HEK293 (cell line): ENCODE data around the gene NAMPT.

Experiments used
- CTCF ChIA-PET: fragments of 350-600 bp; formaldehyde crosslinking; extraction: SDS; loops from one replicate; lab custom pipeline; 2021; ENCODE audit warnings: antibody characterized with exemption; lab: Yijun Ruan, JAX
- POLR2A ChIA-PET: fragments of 300-600 bp; formaldehyde crosslinking; extraction: SDS; loops from one replicate; lab custom pipeline; 2020; ENCODE audit warnings: antibody characterized with exemption, inconsistent platforms; lab: Yijun Ruan, JAX
- H3K27ac ChIP-seq: fragments of 200-500 bp; sonication (Bioruptor generic); 2 replicates; pipeline ENCODE4 v1.5.1; 2014; ENCODE audit warnings: low read depth, low read length, control low read depth, inconsistent platforms; ENCODE audit errors: extremely low read depth
- H3K36me3 ChIP-seq, 2 experiments: fragments of 200-500 bp in 1 of 2; sonication (Bioruptor generic) in 1 of 2; 1 replicate in 1 of 2; 2 replicates in 1 of 2; pipeline ENCODE4 v1.5.1; 2014 to 2017; ENCODE audit warnings: inconsistent platforms in 2 of 2, low read length in 2 of 2; ENCODE audit not compliant: control insufficient read depth in 2 of 2, insufficient read depth in 1 of 2
- H3K4me1 ChIP-seq: fragments of 200-500 bp; sonication (Bioruptor generic); 2 replicates; pipeline ENCODE4 v1.5.1; 2014; ENCODE audit warnings: mild to moderate bottlenecking, low read length, inconsistent platforms; ENCODE audit not compliant: control insufficient read depth, insufficient read depth
- H3K4me3 ChIP-seq: 2 replicates; pipeline ENCODE4 v1.5.1; 2011; ENCODE audit warnings: low read depth, mild to moderate bottlenecking, control low read depth, low read length, moderate library complexity
- H3K9me3 ChIP-seq: fragments of 200-500 bp; sonication (Bioruptor generic); 2 replicates; pipeline ENCODE4 v1.5.1; 2014; ENCODE audit warnings: low read depth, low read length, inconsistent platforms; ENCODE audit not compliant: control insufficient read depth, insufficient read depth
- GLIS2 ChIP-seq: fragments of 450-650 bp; formaldehyde crosslinking; IDR thresholded peaks from 2 replicates; pipeline ENCODE4 v1.5.1; 2016; ENCODE audit warnings: missing biosample characterization, missing genetic modification characterization
- HOXA7 ChIP-seq: sonication (generic); formaldehyde crosslinking; IDR thresholded peaks from 2 replicates; pipeline ENCODE4 v1.8.1; 2022; ENCODE audit warnings: missing genetic modification reagents, borderline replicate concordance
- IKZF3 ChIP-seq: fragments of 450-650 bp; IDR thresholded peaks from 2 replicates; pipeline ENCODE4 v1.5.0; 2018; ENCODE audit warnings: missing biosample characterization, mild to moderate bottlenecking, missing genetic modification characterization, moderate library complexity
- KLF1 ChIP-seq: fragments of 450-650 bp; formaldehyde crosslinking; IDR thresholded peaks from 2 replicates; pipeline ENCODE4 v1.5.1; 2016; ENCODE audit warnings: missing biosample characterization, missing genetic modification characterization
- KLF7 ChIP-seq: fragments of 450-650 bp; formaldehyde crosslinking; IDR thresholded peaks from 2 replicates; pipeline ENCODE4 v1.5.1; 2016; ENCODE audit warnings: missing biosample characterization, missing genetic modification characterization, borderline replicate concordance
- ZBTB1 ChIP-seq: fragments of 450-650 bp; formaldehyde crosslinking; IDR thresholded peaks from 2 replicates; pipeline ENCODE4 v1.5.1; 2016; ENCODE audit warnings: missing biosample characterization, missing genetic modification characterization
- ZNF112 ChIP-seq: fragments of 450-650 bp; formaldehyde crosslinking; IDR thresholded peaks from 2 replicates; pipeline ENCODE4 v1.5.0; 2017; ENCODE audit warnings: missing biosample characterization, missing genetic modification characterization
- ZNF416 ChIP-seq: fragments of 450-650 bp; formaldehyde crosslinking; IDR thresholded peaks from 2 replicates; pipeline ENCODE4 v1.5.1; 2016; ENCODE audit warnings: missing biosample characterization, missing genetic modification characterization
- ZNF433 ChIP-seq: fragments of 450-650 bp; formaldehyde crosslinking; IDR thresholded peaks from 2 replicates; pipeline ENCODE4 v1.5.1; 2016; ENCODE audit warnings: missing biosample characterization, missing genetic modification characterization, low read depth
- ZNF473 ChIP-seq: fragments of 450-650 bp; formaldehyde crosslinking; IDR thresholded peaks from 2 replicates; pipeline ENCODE4 v1.5.1; 2017; ENCODE audit warnings: missing biosample characterization, missing genetic modification characterization
- ZNF530 ChIP-seq: fragments of 450-650 bp; formaldehyde crosslinking; IDR thresholded peaks from 2 replicates; pipeline ENCODE4 v1.5.1; 2016; ENCODE audit warnings: low read depth, missing biosample characterization, missing genetic modification characterization
- ZNF555 ChIP-seq: fragments of 450-650 bp; formaldehyde crosslinking; conservative IDR thresholded peaks from 2 replicates; pipeline ENCODE4 v1.5.1; 2017; ENCODE audit warnings: missing biosample characterization, mild to moderate bottlenecking, missing genetic modification characterization, inconsistent platforms
- ZNF596 ChIP-seq: fragments of 450-650 bp; IDR thresholded peaks from 2 replicates; pipeline ENCODE4 v1.5.0; 2018; ENCODE audit warnings: missing biosample characterization, mild to moderate bottlenecking, missing genetic modification characterization, moderate library complexity
- ZSCAN23 ChIP-seq: fragments of 450-650 bp; formaldehyde crosslinking; IDR thresholded peaks from 2 replicates; pipeline ENCODE4 v1.5.1; 2016; ENCODE audit warnings: missing biosample characterization, missing genetic modification characterization
- TF ChIP-seq, protein P1 (sequence below): fragments of 450-650 bp; formaldehyde crosslinking; IDR thresholded peaks from 2 replicates; pipeline ENCODE4 v1.5.0; 2017; ENCODE audit warnings: missing biosample characterization, missing genetic modification characterization, borderline replicate concordance
- TF ChIP-seq, protein P2 (sequence below): fragments of 450-650 bp; formaldehyde crosslinking; IDR thresholded peaks from 2 replicates; pipeline ENCODE4 v1.5.1; 2016; ENCODE audit warnings: missing biosample characterization, missing genetic modification characterization
- TF ChIP-seq, protein P3 (sequence below): fragments of 450-650 bp; formaldehyde crosslinking; IDR thresholded peaks from 2 replicates; pipeline ENCODE4 v1.5.1; 2016; ENCODE audit warnings: missing biosample characterization, missing genetic modification characterization
- TF ChIP-seq, protein P4 (sequence below): fragments of 450-650 bp; formaldehyde crosslinking; IDR thresholded peaks from 2 replicates; pipeline ENCODE4 v1.5.1; 2017; ENCODE audit warnings: missing biosample characterization, missing genetic modification characterization
- TF ChIP-seq, protein P5 (sequence below): fragments of 450-650 bp; formaldehyde crosslinking; IDR thresholded peaks from 2 replicates; pipeline ENCODE4 v1.5.1; 2016; ENCODE audit warnings: missing biosample characterization, missing genetic modification characterization

The NAMPT gene

DNA sequence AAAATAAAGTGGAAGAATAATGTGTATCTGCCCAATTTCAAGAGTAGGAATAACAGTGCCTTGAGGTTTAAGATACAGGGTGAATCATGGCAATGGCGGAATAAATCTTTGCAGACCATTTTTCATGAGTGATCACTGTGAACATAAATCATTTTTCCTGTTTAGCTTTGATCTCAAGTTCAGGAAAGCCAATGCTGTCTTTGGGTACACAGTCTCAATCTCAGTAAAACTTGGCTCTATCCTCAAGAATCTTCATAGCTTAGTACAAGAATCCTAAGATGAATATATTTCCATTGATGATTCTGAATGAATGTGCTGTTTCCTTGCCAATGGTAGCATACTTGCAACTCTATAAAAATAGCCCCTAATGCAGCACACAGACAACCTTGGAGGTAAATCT, 6.8 kb downstream of the NAMPT start:
- CTCF ChIA-PET: no interaction called here
- Histone ChIP-seq H3K9me3 (no peaks in the 10 kb centered on the region), H3K4me1 (peaks cover 5% of the 10 kb centered on the region; the same call in 1 of the 2 replicates), H3K27ac (no peak overlapping the region), H3K36me3 (peaks cover 24 to 34% of the 10 kb centered on the region in 2 experiments; a peak in 2 of 3 replicates), H3K4me3 (no peak overlapping the region)
- TF ChIP-seq, protein P1, sequence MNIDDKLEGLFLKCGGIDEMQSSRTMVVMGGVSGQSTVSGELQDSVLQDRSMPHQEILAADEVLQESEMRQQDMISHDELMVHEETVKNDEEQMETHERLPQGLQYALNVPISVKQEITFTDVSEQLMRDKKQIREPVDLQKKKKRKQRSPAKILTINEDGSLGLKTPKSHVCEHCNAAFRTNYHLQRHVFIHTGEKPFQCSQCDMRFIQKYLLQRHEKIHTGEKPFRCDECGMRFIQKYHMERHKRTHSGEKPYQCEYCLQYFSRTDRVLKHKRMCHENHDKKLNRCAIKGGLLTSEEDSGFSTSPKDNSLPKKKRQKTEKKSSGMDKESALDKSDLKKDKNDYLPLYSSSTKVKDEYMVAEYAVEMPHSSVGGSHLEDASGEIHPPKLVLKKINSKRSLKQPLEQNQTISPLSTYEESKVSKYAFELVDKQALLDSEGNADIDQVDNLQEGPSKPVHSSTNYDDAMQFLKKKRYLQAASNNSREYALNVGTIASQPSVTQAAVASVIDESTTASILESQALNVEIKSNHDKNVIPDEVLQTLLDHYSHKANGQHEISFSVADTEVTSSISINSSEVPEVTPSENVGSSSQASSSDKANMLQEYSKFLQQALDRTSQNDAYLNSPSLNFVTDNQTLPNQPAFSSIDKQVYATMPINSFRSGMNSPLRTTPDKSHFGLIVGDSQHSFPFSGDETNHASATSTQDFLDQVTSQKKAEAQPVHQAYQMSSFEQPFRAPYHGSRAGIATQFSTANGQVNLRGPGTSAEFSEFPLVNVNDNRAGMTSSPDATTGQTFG (tag by site-specific recombination): no peak
- no peak for TF ChIP-seq ZNF555 (tag by site-specific recombination)
- TF ChIP-seq ZNF112 (tag by site-specific recombination): no peak
- TF ChIP-seq ZNF416 (tag by site-specific recombination): no peak
- TF ChIP-seq ZNF596: no peak
- POLR2A ChIA-PET: interaction anchor here (0.6 kb wide), 1 partner anchor 18 kb away, joined by 6 read pairs; no protein-coding TSS in a partner anchor

DNA sequence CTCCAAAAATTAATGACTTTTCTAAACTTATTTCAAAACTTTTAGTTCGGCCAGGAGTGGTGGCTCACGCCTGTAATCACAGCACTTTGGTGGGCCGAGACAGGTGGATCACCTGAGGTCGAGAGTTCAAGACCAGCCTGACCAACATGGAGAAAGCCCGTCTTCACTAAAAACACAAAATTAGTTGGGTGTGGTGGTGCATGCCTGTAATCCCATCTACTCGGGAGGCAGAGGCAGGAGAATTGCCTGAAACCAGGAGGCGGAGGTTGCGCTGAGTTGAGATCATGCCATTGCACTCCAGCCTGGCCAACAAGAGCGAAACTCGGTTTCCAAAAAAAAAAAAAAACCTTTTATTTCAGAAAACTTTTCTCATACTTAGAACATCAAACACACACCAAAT, 8.3 kb downstream of the NAMPT start:
- no peaks in the 10 kb centered on the region for H3K4me1 ChIP-seq
- ChIA-PET POLR2A (no interaction called here), CTCF (no interaction called here)
- H3K4me3 ChIP-seq: no peak overlapping the region
- H3K36me3 ChIP-seq: peaks cover 33 to 44% of the 10 kb centered on the region in 2 experiments
- H3K27ac ChIP-seq: no peak overlapping the region
- H3K9me3 ChIP-seq: no peaks in the 10 kb centered on the region
- TF ChIP-seq ZNF473 (tag by site-specific recombination) (no peak), ZNF112 (tag by site-specific recombination) (no peak), ZBTB1 (no peak), ZNF433 (tag by site-specific recombination) (no peak)
- TF ChIP-seq, protein P2, sequence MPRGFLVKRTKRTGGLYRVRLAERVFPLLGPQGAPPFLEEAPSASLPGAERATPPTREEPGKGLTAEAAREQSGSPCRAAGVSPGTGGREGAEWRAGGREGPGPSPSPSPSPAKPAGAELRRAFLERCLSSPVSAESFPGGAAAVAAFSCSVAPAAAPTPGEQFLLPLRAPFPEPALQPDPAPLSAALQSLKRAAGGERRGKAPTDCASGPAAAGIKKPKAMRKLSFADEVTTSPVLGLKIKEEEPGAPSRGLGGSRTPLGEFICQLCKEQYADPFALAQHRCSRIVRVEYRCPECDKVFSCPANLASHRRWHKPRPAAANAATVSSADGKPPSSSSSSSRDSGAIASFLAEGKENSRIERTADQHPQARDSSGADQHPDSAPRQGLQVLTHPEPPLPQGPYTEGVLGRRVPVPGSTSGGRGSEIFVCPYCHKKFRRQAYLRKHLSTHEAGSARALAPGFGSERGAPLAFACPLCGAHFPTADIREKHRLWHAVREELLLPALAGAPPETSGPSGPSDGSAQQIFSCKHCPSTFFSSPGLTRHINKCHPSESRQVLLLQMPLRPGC (tag by site-specific recombination): no peak
- TF ChIP-seq, protein P3, sequence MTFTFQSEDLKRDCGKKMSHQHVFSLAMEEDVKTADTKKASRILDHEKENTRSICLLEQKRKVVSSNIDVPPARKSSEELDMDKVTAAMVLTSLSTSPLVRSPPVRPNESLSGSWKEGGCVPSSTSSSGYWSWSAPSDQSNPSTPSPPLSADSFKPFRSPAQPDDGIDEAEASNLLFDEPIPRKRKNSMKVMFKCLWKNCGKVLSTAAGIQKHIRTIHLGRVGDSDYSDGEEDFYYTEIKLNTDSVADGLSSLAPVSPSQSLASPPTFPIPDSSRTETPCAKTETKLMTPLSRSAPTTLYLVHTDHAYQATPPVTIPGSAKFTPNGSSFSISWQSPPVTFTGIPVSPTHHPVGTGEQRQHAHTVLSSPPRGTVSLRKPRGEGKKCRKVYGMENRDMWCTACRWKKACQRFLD: no peak

DNA sequence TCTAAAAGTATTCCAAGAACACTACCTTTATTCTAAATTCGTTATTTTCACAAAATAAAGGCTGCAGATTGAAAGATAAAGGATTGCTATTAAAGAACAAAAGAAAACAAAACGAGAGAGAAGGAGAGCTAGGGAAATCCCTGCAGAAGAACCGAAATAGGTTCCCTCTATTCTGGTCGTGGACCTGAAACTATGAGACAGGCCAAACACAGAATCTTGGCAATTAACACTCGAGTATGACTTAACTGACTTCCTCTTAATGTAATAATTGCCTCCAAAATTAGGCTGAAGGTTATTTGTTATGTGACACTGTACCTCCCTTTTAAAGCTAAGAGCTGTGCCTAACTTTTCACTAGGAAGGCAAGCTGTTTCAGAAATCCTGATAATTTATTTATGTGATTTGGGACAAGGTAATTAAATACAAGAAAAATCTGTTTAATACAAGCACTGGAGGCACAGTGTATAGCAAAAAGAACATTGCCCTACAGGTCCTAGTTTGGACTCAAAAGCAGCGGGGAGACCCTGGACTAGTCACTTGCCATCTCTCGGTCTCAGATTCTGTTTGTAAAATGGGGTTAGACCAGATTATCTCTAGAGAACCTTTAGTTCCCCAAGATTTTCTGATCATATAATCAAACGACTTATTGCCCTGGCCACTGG, 11.6 kb downstream of the NAMPT start:
- H3K9me3 ChIP-seq: no peaks in the 10 kb centered on the region
- no peak overlapping the region for H3K4me3 ChIP-seq
- POLR2A ChIA-PET: interaction anchor here (0.8 kb wide), 1 partner anchor 12 kb away, joined by 3 read pairs; no protein-coding TSS in a partner anchor
- no peak overlapping the region for H3K27ac ChIP-seq
- no peaks in the 10 kb centered on the region for H3K4me1 ChIP-seq
- H3K36me3 ChIP-seq: peaks cover 39 to 72% of the 10 kb centered on the region in 2 experiments
- CTCF ChIA-PET: no interaction called here
- TF ChIP-seq IKZF3 (tag by site-specific recombination): no peak
- no peak for TF ChIP-seq KLF1 (tag by site-specific recombination)
- no peak for TF ChIP-seq ZSCAN23 (tag by site-specific recombination)
- TF ChIP-seq ZNF530: no peak
- no peak for TF ChIP-seq KLF7 (tag by site-specific recombination)
- no peak for TF ChIP-seq GLIS2 (tag by site-specific recombination)
- TF ChIP-seq, protein P4, sequence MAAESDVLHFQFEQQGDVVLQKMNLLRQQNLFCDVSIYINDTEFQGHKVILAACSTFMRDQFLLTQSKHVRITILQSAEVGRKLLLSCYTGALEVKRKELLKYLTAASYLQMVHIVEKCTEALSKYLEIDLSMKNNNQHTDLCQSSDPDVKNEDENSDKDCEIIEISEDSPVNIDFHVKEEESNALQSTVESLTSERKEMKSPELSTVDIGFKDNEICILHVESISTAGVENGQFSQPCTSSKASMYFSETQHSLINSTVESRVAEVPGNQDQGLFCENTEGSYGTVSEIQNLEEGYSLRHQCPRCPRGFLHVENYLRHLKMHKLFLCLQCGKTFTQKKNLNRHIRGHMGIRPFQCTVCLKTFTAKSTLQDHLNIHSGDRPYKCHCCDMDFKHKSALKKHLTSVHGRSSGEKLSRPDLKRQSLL: no peak
- TF ChIP-seq, protein P5, sequence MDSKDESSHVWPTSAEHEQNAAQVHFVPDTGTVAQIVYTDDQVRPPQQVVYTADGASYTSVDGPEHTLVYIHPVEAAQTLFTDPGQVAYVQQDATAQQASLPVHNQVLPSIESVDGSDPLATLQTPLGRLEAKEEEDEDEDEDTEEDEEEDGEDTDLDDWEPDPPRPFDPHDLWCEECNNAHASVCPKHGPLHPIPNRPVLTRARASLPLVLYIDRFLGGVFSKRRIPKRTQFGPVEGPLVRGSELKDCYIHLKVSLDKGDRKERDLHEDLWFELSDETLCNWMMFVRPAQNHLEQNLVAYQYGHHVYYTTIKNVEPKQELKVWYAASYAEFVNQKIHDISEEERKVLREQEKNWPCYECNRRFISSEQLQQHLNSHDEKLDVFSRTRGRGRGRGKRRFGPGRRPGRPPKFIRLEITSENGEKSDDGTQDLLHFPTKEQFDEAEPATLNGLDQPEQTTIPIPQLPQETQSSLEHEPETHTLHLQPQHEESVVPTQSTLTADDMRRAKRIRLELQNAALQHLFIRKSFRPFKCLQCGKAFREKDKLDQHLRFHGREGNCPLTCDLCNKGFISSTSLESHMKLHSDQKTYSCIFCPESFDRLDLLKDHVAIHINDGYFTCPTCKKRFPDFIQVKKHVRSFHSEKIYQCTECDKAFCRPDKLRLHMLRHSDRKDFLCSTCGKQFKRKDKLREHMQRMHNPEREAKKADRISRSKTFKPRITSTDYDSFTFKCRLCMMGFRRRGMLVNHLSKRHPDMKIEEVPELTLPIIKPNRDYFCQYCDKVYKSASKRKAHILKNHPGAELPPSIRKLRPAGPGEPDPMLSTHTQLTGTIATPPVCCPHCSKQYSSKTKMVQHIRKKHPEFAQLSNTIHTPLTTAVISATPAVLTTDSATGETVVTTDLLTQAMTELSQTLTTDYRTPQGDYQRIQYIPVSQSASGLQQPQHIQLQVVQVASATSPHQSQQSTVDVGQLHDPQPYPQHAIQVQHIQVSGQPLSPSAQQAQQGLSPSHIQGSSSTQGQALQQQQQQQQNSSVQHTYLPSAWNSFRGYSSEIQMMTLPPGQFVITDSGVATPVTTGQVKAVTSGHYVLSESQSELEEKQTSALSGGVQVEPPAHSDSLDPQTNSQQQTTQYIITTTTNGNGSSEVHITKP (tag by site-specific recombination): no peak
- TF ChIP-seq HOXA7 (CRISPR knock-in tag): no peak
